ENCODE results near the gene CCDC28A.

- TF ChIP-seq CTCF (IDR thresholded peaks at IDR 0.05 in 4 of 5, conservative IDR thresholded peaks at IDR 0.05 in 1 of 5), result no peak
- no peak for TF ChIP-seq POLR2A (IDR thresholded peaks at IDR 0.05)
These were observed 4.8 kb downstream of the CCDC28A start for GRCh38 chr6:138778331-138778730.
